GM10248 (cell line): Measurements from ENCODE around the gene BLTP1.

Source experiments
- CTCF ChIA-PET: fragments of 300-600 bp; sonication (Branson Sonifier 250); formaldehyde crosslinking; extraction: SDS; loops from one replicate; lab custom pipeline; 2021; ENCODE audit warnings: antibody characterized with exemption; lab: Yijun Ruan, JAX
- POLR2A ChIA-PET: fragments of 350-650 bp; sonication (Branson Sonifier 250); formaldehyde crosslinking; extraction: SDS; loops from one replicate; lab custom pipeline; 2020; ENCODE audit warnings: antibody characterized with exemption; lab: Yijun Ruan, JAX
- DNase-seq: peaks from one replicate; pipeline ENCODE4 v3.0.0; 2012; ENCODE audit errors: extremely low spot score
- TF ChIP-seq, protein P1 (sequence below): IDR thresholded peaks from 2 replicates; pipeline ENCODE4 v1.5.1; 2012; ENCODE audit warnings: mild to moderate bottlenecking, low read depth; ENCODE audit errors: extremely low read depth, missing control alignments, control extremely low read depth

Gene BLTP1

DNA sequence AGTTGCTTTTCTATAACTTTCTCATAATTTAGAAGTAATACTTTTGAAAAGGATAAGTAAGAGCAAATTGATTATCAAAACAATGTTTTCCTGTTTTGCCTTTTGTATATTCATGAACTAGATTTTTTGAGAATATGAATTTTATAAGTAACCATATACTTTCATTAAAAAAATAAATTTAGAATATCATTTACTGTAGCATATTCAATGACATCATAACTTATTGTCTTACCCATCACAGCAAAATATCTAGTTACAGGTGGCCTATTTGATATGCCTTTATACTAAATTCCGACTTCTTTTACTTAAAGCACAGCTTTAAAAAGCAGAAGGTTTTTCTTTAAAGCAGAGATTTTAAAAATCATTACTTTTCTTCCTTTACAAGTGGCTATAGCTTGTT, 20.1 kb downstream of the BLTP1 start:
- TF ChIP-seq, protein P1, sequence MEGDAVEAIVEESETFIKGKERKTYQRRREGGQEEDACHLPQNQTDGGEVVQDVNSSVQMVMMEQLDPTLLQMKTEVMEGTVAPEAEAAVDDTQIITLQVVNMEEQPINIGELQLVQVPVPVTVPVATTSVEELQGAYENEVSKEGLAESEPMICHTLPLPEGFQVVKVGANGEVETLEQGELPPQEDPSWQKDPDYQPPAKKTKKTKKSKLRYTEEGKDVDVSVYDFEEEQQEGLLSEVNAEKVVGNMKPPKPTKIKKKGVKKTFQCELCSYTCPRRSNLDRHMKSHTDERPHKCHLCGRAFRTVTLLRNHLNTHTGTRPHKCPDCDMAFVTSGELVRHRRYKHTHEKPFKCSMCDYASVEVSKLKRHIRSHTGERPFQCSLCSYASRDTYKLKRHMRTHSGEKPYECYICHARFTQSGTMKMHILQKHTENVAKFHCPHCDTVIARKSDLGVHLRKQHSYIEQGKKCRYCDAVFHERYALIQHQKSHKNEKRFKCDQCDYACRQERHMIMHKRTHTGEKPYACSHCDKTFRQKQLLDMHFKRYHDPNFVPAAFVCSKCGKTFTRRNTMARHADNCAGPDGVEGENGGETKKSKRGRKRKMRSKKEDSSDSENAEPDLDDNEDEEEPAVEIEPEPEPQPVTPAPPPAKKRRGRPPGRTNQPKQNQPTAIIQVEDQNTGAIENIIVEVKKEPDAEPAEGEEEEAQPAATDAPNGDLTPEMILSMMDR: no peak
- ChIA-PET POLR2A (no interaction called here), CTCF (interaction anchor here (1.4 kb wide), 1 partner anchor 16 kb away, joined by 3 read pairs; no protein-coding TSS in a partner anchor)
- DNase-seq: no peak

DNA sequence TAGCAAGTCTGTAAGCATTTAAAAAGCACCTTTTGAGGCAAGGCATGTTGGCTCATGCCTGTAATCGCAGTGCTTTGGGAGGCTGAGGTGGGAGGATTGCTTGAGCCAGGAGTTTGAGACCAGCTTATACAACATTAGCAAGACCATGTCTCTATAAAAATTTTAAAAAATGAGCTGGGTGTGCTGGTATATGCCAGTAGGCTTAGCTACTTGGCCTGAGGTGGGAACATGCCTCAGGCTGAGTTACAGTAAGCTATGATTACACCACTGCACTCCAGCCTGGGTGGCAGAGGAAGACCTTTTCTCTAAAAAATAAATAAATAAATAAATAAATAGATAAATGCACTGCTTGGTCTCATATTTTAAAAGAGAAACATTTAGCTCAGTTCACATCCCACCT, 26.8 kb downstream of the BLTP1 start:
- ChIA-PET POLR2A (no interaction called here), CTCF (interaction anchor here (1.0 to 1.5 kb wide), 3 partner anchors 16 to 96 kb away, joined by 3 to 4 read pairs (median 3); no protein-coding TSS in a partner anchor)
- TF ChIP-seq, protein P1: no peak
- no peak for DNase-seq

DNA sequence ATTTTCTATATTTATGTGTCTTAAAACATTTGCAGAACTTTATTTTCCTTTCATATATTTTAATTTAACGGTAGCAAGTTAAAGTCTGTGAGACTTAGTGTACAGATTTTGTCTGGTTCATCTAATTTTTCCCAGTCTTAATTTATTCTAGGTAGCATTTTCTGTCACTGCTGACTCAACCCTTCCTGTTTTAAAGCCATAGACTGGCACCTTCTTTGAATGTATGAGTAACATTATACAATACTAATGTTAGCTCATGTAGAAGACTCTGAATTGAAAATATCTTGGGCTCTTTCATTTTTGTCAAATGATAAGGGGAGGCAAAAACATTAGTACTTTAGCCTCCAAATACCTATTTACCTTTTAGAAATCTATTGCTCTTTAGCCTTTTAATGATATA, 43.6 kb downstream of the BLTP1 start:
- TF ChIP-seq, protein P1: no peak
- ChIA-PET CTCF (interaction anchor here (1.0 kb wide), 1 partner anchor 14 kb away, joined by 3 read pairs; no protein-coding TSS in a partner anchor), POLR2A (no interaction called here)
- DNase-seq: no peak
